Ecto neural progenitor cell (in vitro differentiated cells): ENCODE measurements around the gene ATP8A1.
"Not testable (repeated sequence)": the region's sequence is repeated elsewhere in the genome, so short reads cannot be mapped to it uniquely, and the experiment has no call there.

Source experiments
- DNase-seq: peaks from one replicate; pipeline ENCODE4 v3.0.0-alpha.2; 2018; ENCODE audit warnings: low spot score

Gene ATP8A1

DNA sequence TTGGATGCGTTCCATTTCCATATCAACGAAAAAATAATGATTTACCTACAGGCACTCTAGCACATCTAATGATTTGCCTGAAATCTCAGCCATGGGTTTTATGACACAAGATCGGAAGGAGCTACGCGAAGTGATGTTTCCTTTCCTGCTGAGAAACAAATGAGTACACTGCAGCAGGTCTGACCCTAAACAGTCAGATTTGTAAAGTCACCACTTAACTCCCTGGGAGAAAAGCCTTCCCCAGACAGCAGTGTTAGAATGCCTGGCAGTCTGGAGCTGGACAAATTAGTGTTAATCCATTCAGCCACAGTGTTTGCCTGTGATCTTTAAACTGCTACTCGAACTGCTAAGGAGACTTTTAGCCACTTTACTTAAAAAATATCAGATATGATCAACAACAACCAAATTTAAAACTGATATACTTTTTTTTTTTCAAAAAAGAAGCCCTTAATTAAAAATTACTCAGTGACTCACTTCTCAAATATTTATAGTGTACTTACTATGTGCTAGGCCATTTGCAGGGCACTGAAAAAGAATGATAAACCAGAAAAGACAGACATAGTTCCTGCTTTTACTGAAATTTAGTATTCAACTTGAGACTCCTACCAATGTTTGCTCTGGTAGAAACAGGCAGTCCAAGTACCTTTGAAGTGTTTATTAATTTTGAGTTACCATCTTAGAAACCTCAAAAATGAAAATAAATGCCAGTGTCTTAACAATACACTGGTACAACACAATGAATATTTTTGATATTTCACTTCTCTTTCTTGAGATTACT is 155.1 kb downstream of the ATP8A1 start:
- DNase-seq = peak; percentile 60

DNA sequence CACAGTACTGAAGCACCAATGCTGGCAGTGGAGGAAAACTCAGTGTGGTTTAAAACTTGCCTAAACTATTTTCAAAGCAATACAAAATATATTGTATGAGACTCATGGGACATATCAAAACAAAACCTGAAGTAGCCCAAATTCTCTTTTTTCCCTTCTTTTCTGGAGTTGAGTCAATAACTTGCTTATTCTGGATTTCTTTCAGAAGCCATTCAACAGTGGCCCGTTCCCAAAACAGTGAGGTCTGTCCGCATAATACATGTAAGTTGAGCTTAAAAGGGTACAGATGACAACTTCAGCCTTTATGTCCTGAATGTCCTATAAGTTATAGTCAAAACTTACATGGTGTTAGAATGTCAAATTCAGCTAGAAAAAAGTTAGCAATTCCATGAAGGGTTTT is 158.9 kb downstream of the ATP8A1 start:
- DNase-seq = no peak

DNA sequence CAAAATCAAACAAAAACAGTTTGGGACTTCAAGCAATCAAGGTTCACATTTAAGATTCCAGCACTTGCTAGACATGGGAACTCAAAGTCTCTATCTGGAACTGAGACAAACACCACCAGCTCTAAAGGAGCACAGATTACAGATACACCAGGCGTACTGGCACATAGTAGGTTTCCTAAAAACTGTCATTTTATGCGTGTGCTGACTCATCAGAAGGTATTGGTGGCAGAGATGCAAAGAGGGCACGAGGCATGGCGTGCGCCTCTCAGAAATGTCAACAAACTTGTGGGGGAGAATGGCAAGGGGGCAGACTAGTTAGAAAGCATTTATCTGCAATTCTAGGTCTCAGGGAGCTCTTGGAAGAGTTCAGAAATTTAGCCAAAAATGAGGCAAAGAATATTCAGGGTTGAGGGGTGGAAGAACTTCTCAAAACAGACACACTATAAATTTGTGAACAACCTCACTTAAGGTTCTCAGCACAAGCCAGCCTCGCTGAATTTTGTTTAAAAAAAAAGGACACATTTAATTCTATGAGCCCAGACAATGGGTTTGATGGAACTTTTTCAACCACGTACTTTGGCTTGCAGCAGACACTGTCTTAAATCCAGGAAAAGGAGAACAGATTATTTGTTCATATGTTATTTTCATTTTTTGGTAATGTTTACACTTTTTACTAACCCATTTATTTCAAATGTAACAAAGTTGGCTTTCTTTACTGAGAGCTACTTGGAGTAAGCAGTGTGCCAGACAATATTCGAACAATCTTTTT is 159.6 kb downstream of the ATP8A1 start:
- no peak for DNase-seq

DNA sequence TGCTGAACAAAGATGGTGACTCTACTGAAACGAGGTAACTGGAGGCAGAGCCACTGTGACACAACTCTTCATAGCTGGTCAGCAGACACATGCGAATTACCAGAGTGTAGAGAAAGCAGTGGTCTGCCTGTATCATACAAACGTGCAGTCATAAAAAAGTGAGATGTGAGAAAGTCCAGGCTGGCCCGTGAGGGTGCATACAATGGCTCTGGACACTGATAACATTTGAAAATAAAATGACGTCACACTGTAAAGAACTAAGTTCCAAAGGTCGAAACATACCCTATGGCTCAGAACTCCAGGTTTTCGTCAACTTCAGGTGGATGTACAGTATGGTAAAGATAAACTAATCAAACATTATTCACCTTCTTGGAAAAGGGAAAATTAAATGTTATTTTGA is 163.9 kb downstream of the ATP8A1 start:
- DNase-seq = no peak

DNA sequence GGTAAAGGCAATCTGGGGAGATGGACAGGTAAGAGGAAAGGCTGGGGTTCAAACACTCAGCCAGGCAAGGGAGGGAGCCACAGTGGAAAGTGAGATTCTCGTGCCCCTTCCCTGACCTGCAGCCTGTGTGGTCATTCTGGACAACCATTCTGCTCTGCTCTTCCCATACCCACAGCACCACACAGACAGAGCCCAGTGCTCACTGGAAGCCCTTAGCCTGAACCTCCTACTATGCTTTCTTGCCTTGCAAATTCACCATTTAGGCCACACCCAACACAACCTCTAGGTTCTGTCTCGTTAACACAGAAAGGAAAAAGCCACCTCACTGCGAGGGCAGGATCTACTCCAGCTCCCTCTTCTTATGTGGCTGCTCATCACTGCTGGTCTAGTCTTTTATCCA is 166.9 kb downstream of the ATP8A1 start:
- no peak for DNase-seq

DNA sequence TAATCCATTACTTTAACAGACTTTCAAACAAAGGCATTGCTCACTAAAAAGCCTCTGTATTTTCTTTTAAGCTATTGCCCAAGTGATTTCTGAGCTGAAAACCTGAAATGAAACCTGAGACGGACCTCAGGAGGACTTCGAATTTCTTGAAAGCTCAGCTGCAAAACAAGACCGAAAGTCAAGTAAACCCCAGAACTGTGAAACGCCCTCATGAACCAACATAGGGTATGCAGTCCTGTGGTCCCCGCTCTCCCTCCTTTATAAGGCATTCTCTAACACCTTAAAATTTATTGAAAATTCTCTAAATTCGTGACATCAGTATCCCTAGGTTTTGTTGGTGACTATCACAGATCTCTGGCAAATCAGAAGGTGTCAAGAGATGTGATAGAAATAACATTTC is 167.8 kb downstream of the ATP8A1 start:
- DNase-seq = no peak

DNA sequence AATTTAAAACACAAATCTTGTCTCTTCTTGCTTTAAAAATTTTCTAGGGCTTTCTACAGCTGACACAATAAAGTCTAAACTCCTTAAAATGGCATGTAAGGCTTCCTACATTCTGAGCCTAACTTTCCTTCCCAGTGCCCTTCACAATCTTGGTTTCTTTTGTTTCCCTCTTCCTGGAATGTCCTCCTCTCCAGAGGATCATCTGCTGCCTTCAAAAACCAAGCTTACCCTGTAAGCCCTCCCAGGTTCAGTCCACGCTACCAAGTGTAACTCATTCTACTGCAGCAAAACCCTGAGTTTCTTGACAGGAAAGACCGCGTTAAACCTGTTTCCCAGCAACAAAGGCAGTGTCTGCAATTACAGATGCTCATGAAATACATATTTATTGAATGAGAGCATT is 168.4 kb downstream of the ATP8A1 start:
- DNase-seq = no peak

DNA sequence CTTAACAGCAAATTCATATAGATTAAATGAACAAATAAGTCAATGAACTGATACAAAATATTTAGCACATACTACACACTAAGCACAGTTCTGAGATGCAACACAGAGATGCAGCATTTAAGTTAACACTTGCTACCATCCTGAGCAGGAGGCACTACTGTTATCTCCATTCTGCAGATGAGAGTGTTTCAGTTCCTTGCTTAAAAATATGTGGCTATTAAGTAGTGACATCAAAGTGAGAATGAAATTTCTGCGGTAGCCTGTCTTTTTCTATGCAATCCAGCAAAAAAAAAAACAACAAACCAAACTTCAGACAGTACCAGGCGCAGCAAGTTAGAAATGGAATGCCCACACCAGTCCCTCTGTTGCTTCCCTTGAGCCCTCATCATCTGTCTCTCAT is 168.8 kb downstream of the ATP8A1 start:
- no peak for DNase-seq

DNA sequence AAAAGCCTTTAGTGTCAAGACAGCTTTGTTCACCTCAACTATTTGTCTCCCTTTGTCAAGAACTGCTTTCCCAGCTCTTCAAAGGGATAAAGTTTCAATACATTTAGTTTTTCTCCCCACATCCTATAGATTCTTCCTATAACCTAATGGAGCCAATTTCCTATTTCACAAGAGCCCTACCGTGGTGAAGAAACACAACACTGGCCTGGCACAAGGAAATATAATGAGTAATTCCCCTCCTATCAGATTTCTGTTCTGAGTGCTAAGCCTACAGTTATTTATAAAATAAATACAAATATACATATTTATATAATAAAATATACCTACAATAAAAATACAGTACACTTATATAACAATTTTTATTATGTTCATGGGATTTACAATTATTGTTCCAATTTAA is 169.7 kb downstream of the ATP8A1 start:
- no peak for DNase-seq

DNA sequence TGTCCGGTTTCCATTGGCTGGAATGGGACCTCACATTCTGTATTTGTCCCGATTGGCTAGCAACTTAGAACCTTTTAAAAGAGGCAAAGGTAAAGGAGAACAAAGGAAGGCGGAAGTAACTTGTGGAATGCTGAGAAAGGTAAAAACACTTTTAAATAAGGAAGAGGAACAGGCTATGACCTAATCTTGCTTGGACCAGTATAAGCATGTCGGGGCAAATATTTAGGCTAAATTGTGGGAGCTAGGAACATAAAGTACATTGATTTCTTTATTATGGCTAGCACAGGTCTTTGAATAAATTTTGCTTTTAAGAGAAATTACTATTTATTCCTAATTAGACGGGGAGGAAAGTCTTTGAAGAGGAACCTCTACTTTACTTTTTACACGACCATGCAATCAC is 170.7 kb downstream of the ATP8A1 start:
- DNase-seq = not testable (repeated sequence)

DNA sequence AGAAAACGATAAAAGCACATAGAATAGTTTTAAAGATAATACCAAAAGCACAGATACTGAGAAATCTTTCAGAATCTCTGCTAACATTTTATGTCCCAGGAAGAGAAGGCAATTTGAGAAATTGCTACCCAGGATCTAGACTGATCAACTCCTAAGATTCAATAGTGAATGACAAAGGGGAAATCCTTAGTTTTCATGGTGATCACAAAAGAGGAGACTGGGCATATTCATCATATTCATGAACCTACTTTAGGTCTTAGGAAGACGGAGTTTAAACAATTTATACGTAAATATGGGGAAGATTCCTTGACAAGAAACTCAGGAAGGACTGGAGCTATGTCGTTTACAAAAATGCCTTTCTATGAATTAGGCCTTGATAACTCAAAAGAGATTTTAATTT is 172.3 kb downstream of the ATP8A1 start:
- DNase-seq = no peak

DNA sequence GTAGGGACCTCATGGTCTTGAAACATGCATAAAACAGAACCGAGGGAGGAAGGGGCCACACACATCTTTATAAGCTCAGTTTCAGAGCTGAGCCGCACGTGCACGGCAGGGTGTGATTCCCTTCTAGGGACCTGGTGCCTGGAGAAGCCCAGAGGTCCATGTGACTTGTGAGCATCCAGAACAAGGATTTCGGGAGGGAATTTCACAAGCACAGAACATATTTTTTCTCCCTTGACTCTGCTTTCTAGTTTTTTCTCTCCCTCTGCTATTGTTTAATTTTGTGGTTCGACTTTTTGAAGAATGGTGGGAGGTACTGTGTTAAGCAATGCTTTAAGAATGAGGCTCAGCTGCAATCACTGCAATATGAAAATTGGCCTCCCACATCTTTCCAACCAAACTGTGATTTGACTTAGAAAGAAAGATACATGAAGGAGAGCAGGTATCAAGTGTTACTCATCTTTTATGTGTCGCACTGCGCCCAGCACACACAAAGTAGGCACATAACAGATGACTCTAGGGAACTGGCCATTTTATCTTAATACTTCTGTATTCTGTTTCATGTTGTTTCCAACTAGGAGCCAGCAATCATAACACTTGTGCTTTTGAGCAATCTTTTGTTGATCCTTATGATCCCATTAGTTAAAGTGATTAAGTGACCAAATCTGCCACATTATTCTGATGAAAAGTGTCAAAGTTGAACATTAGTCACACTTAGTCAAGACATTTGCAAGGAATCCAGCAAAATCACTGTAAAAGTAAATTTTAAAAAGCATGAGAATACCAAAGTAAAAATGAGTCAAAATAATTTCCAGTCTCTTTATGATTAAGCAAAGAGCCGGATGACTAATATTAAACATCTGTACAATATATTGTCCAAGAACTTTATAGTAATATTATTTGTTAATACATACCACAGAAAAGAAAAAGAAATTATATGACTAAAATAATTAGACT is 173.2 kb downstream of the ATP8A1 start:
- DNase-seq = no peak

DNA sequence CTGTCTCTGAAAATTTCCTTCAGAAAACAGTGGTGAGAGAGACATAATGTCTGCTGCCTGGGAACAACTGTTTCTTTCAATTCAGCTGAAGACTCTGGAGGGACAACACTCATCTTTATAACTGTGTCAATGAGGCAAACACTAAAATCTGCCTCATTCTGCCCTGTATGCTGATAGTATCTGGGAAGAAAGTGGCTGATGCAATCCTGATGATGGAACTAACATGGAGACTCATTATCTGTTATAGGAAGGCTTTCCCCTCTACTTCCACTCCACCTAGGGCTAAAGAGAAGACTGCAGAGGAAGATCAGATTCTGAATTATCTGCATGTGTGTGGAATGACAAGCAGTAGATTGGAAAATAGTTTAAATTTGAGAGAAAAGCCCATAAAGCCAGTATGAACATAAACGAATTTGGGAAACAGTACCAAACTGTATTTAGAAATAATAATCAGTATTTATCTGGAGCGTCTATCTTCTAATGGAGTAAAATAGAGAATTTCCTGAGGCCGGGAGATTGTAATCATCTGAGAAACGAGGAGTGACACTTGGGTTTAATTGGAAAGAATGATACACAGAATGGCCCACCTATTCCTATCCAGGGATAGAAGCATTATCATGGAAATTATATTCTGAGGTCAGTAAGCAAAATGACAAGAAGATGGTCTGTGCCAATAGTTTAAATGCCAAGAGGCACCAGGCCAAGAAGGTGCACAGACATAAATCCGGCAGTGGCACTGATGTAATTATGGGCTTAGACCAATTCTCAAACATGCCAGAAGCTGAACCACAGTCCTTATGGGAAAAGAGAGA is 174.2 kb downstream of the ATP8A1 start:
- no peak for DNase-seq

DNA sequence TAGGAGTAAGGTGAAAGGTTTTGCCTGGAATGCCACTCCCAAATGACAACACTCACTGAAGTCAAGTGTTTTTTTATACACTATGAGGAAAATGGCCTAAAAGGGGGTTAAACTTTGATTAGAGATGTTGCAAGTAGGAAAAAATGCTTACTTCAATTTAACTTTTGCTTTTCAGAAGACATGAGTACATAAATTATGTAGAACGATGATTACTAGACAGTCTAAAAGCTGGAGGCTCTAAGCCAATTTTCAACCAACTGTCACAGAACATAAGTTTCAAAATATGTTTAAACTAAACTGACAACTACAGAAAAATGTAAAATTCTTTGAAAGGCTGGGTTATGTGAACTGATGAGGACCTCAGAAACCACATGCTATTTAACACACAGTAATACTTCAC is 176.2 kb downstream of the ATP8A1 start:
- DNase-seq = no peak

DNA sequence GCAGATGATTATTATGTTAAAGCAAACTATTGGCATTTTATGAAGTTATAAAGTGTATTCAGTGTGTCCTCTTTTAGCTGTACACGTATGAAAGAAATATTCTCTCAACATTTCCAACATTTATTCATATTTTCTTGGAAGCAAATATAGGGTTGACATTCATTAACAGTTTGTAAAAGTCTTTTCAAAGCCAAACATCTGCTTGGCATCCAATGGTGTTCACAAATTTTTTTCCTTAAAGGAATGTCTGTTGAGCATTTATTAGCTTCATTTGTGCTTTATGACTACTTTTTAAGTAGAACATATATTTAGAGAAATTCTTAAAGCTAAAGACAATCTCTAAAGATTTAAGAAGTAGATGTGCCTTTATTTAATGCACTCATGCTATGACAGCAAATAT is 176.6 kb downstream of the ATP8A1 start:
- DNase-seq = no peak

DNA sequence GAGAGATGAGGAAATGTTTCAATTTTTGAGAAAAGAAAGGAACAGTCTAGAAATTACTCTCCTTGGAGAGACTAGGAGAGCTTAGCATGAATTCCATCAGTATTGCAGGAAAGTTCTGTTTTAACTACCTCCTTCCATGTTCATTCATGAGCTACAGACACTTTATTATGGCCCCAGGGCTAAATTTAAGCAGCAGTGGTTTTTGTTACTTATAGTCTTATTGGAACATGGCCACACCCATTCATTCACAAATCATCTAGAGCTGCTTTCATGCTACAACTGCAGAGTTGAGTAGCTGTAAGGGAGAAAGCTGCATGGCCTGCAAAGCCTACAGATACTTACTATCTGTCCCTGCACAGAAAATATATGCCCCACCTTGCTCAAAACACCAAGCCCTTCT is 178.0 kb downstream of the ATP8A1 start:
- DNase-seq = no peak

DNA sequence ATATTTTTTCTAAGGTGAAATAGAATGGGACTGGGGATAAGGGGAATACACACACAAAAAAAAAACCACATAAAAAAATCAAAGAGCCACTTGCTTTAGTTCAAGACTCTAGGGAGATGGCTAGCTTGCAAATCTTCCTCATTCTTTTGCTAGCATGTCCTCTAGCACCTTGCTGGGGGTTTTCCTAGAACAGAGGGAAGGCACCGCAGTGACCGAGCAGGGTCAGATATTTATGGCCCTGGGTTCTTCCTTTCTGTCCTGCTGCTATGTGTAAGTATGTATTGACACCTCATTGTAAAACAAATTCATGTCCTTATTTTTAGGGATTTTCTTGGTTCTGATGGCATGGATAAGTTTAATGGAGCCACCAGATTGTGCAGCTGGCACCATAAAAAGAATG is 178.4 kb downstream of the ATP8A1 start:
- DNase-seq = no peak

DNA sequence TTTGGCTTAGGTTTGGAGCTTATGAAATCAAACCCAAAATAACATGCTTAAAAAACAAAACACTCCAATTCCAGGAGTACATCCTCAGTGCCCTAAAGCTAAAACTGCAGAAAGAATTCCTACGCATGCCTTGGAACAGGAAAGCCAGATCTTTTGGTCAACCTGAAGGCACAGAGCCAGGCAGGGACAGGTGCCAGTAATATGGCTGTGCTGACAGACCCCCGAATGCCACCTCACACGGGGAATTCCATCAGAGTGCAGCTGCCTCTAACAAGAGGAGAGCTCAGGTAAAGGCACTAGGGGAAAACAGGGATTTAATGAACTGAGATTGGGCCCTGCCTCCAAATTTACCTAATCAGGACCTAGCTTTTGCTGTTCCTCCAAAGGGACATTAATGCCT is 182.5 kb downstream of the ATP8A1 start:
- no peak for DNase-seq

DNA sequence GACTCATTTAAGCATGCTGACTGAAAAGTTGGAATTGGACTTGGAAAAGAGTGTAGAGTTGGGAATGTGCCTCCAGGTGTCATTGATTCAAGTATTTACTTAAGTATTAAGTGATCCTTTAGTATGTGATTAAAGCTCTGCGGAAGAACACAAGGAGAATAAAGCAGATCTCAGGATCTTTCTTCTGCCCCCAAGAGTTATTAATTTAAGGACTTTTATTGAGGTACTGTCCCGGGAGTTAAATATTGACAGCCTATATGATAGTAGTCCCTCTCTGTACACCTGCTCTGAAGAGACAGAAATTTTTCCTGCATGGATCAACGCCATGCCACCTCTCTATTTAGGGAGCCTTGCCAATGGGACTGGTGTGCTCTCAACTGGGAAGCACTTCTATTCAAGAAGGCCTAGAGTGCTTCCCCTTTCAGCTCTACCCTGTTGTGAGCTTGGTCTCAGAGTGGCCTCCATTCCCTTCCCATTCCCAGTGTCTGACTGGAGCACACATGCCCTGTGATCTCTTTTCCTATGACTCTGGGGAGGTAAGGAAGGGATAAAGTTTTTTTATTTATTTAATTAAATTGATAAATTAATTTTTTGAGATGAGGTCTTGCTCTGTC is 183.7 kb downstream of the ATP8A1 start:
- no peak for DNase-seq

DNA sequence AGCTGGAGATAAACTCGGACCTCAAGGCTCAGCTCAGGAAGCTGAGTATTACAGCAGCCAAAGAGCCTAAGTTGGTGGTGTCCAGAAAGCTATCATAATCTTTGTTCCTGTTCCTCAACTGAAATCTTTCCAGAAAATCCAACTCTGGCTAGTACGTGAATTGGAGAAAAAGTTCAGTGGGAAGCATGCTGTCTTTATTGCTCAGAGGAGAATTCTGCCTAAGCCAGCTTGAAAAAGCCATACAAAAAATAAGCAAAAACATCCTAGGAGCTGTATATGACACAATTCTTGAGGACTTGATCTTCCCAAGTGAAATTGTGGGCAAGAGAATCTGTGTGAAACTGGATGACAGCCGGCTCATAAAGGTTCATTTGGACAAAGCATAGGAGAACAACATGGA is 185.0 kb downstream of the ATP8A1 start:
- no peak for DNase-seq

DNA sequence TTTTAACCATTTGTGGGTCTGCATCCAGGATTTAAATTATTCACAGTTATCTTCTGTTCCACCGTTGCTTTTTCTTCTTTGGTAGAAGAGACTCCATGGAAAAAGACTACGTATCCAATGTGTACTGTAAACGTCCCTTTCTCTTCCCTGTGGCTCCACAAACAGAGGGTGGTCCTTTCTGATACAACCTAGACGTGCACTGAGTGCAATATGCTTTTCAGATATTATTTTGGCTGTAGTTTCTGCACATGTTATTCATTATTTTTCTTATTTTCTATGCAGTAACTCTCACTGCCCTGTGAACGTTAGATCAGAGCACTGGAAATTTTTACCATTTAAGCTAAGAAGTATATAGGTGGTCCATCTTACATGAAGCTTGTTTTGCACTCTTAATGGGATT is 186.9 kb downstream of the ATP8A1 start:
- no peak for DNase-seq
